HepG2 (cell line): ENCODE data around the gene TBC1D20. TPM values are rescaled to one million over a fixed set of nuclear protein-coding genes. Genes with fewer than 3 reads are reported as not detected.

Source experiments
- ATAC-seq: fragments of 200-7000 bp; cut with Tn5 transposase; 3 replicates; pipeline ENCODE4 v1.9.1; 2020; ENCODE audit warnings: mild to moderate bottlenecking, moderate library complexity
- BruUV-seq: library from RNA; stranded (reverse); fragments of 400-500 nt; replicated peaks from 2 replicates; lab custom pipeline; 2021; lab: Mats Ljungman, UMichigan
- CTCF ChIA-PET: fragments of 300-600 bp; formaldehyde crosslinking; extraction: SDS; loops from one replicate; lab custom pipeline; 2021; ENCODE audit warnings: low total read pairs, inconsistent platforms, low intra/inter-chr PET ratio; lab: Yijun Ruan, JAX
- POLR2A ChIA-PET: fragments of 350-600 bp; sonication (Branson Sonifier 250); formaldehyde crosslinking; loops from one replicate; lab custom pipeline; 2020; ENCODE audit warnings: antibody characterized with exemption, inconsistent platforms; lab: Yijun Ruan, JAX
- DNase-seq: peaks from one replicate; pipeline ENCODE4 v3.0.0-alpha.2; 2015; ENCODE audit warnings: low spot score
- FAIRE-seq: peaks from 3 replicates; lab custom pipeline; 2011; peaks lifted over from hg19 to GRCh38; lab: Jason Lieb, UNC
- H2AFZ ChIP-seq: one replicate; pipeline ENCODE4 v1.6.1; 2011; ENCODE audit warnings: low read length, inconsistent platforms
- H3K27ac ChIP-seq: fragments of 300-600 bp; 3 replicates; pipeline ENCODE4 v1.8.0; 2011; ENCODE audit warnings: mixed run types, mild to moderate bottlenecking, mixed read lengths, low read length, inconsistent platforms; ENCODE audit not compliant: insufficient read depth; ENCODE audit errors: extremely low read length
- H3K27me3 ChIP-seq, 2 experiments: fragments of 200-600 bp in 1 of 2; 2 replicates in 1 of 2; 3 replicates in 1 of 2; pipeline versions ENCODE4 v1.6.0 to v1.8.0; 2011; ENCODE audit warnings: low read length in 2 of 2, mild to moderate bottlenecking in 2 of 2, moderate library complexity in 2 of 2, inconsistent platforms in 1 of 2; ENCODE audit not compliant: insufficient read depth in 2 of 2, control insufficient read depth in 1 of 2
- H3K36me3 ChIP-seq, 2 experiments: fragments of 200-600 bp in 1 of 2; replicated peaks in 1 of 2; 2 replicates in 1 of 2; 3 replicates in 1 of 2; pipeline versions ENCODE4 v1.5.1 to v1.8.0; 2011; ENCODE audit warnings: low read length in 2 of 2, inconsistent platforms in 1 of 2; ENCODE audit not compliant: insufficient read depth in 2 of 2, control insufficient read depth in 1 of 2
- H3K4me1 ChIP-seq: 2 replicates; pipeline ENCODE4 v1.5.1; 2012; ENCODE audit warnings: low read length, inconsistent platforms; ENCODE audit not compliant: insufficient read depth
- H3K4me2 ChIP-seq: 2 replicates; pipeline ENCODE4 v1.6.0; 2011; ENCODE audit warnings: low read depth, low read length, inconsistent platforms
- H3K4me3 ChIP-seq, 3 experiments: fragments of 200-600 bp in 1 of 3; sonication (generic), shearing (Covaris generic) in 1 of 3; replicated peaks in 1 of 3; 2 replicates each; pipeline ENCODE4 v1.5.1; 2011 to 2016; ENCODE audit warnings: low read length in 3 of 3, inconsistent platforms in 2 of 3, low read depth in 2 of 3, mild to moderate bottlenecking in 2 of 3, control low read depth in 1 of 3, mixed read lengths in 1 of 3; ENCODE audit not compliant: insufficient read depth in 1 of 3
- H3K79me2 ChIP-seq: one replicate; pipeline ENCODE4 v1.6.1; 2011; ENCODE audit warnings: low read length, inconsistent platforms; ENCODE audit not compliant: insufficient read depth
- H3K9ac ChIP-seq: 2 replicates; pipeline ENCODE4 v1.6.0; 2011; ENCODE audit warnings: mild to moderate bottlenecking, low read depth, low read length, inconsistent platforms; ENCODE audit not compliant: insufficient read depth
- H3K9me3 ChIP-seq: 2 replicates; pipeline ENCODE4 v1.5.1; 2012; ENCODE audit warnings: mild to moderate bottlenecking, low read length
- H4K20me1 ChIP-seq: 2 replicates; pipeline ENCODE4 v1.6.0; 2011; ENCODE audit warnings: inconsistent platforms, mild to moderate bottlenecking, low read length, moderate library complexity; ENCODE audit not compliant: insufficient read depth
- HNF1B ChIP-seq: sonication (generic); formaldehyde crosslinking; IDR thresholded peaks from 2 replicates; pipeline ENCODE4 v1.5.1; 2020; ENCODE audit warnings: mild to moderate bottlenecking, moderate library complexity, missing genetic modification reagents
- KDM3A ChIP-seq: IDR thresholded peaks from 2 replicates; pipeline ENCODE4 v1.6.1; 2018; ENCODE audit warnings: low read depth, missing compliant biosample characterization
- NONO ChIP-seq, 2 experiments: fragments of 450-650 bp in 1 of 2; sonication (generic) in 1 of 2; formaldehyde crosslinking in 1 of 2; IDR thresholded peaks in 1 of 2; conservative IDR thresholded peaks in 1 of 2; 2 replicates each; pipeline versions ENCODE4 v1.6.1 to v1.8.0; 2017 to 2022; ENCODE audit warnings: mild to moderate bottlenecking in 1 of 2, missing genetic modification reagents in 1 of 2, moderate library complexity in 1 of 2
- RCOR2 ChIP-seq: IDR thresholded peaks from 2 replicates; pipeline ENCODE4 v1.6.1; 2016; ENCODE audit warnings: missing biosample characterization, missing genetic modification reagents
- SRY ChIP-seq: sonication (generic); formaldehyde crosslinking; IDR thresholded peaks from 2 replicates; pipeline ENCODE4 v1.8.0; 2022; ENCODE audit warnings: mild to moderate bottlenecking, missing genetic modification reagents
- TBX2 ChIP-seq: sonication (generic); formaldehyde crosslinking; IDR thresholded peaks from 2 replicates; pipeline ENCODE4 v1.5.0; 2020; ENCODE audit warnings: missing genetic modification reagents, mild to moderate bottlenecking, borderline replicate concordance
- ZNF143 ChIP-seq: sonication (generic); formaldehyde crosslinking; IDR thresholded peaks from 2 replicates; pipeline ENCODE4 v1.4.0; 2020; ENCODE audit warnings: missing genetic modification reagents
- ZNF225 ChIP-seq: sonication (generic); formaldehyde crosslinking; IDR thresholded peaks from 2 replicates; pipeline ENCODE4 v1.4.0; 2020; ENCODE audit warnings: mild to moderate bottlenecking, missing genetic modification reagents
- ZNF451 ChIP-seq: sonication (generic); formaldehyde crosslinking; IDR thresholded peaks from 2 replicates; pipeline ENCODE4 v1.5.0; 2020; ENCODE audit warnings: mild to moderate bottlenecking, missing genetic modification reagents
- ZNF501 ChIP-seq: sonication (generic); formaldehyde crosslinking; IDR thresholded peaks from 2 replicates; pipeline ENCODE4 v1.5.1; 2020; ENCODE audit warnings: mild to moderate bottlenecking, moderate library complexity, missing genetic modification reagents
- ZNF574 ChIP-seq: sonication (generic); formaldehyde crosslinking; IDR thresholded peaks from 2 replicates; pipeline ENCODE4 v1.4.0; 2020; ENCODE audit warnings: missing genetic modification reagents
- WGBS: methylation state at CpG from one replicate; pipeline ENCODE4 v1.1.6; 2017; ENCODE audit warnings: low lambda C conversion rate; 5-methylcytosine and 5-hydroxymethylcytosine counted together
- in situ Hi-C: cut with HindIII; loops from 2 replicates; pipeline ENCODE4 v1.10.0; 2017; ENCODE audit warnings: low pct_unique_long_range_greater_than_20kb; ENCODE audit not compliant: extremely low pct_ligation_motif_present
- intact Hi-C: fragments of 100-400 bp; cut with micrococcal nuclease; formaldehyde crosslinking; loops from one replicate; pipeline ENCODE4 v1.10.0; 2022; ENCODE audit not compliant: unreplicated experiment
- polyA plus RNA-seq, 8 experiments: library from polyadenylated mRNA; depleted of rRNA in 3 of 8; stranded (reverse) in 7 of 8; unstranded in 1 of 8; fragments of >200 nt; fragmentation: Illumina TruSeq in 4 of 8; extraction: Trizol in 4 of 8; gene quantifications; 2 replicates each; pipeline versions ENCODE4 v1.2.1 to v1.2.3, GENCODE V29; 2011 to 2016; ENCODE audit warnings: low read depth in 4 of 8, missing spikeins in 1 of 8, mixed read lengths in 1 of 8; ENCODE audit not compliant: insufficient read depth in 1 of 8
- total RNA-seq, 5 experiments: library from RNA; depleted of rRNA; stranded (reverse); fragments of >200 nt; fragmentation: Illumina TruSeq; extraction: Trizol; gene quantifications; 2 replicates each; pipeline ENCODE4 v1.2.3, GENCODE V29; 2016; ENCODE audit warnings: low read depth in 1 of 5
- TF ChIP-seq, protein P1 (sequence below): sonication (generic); formaldehyde crosslinking; conservative IDR thresholded peaks from 2 replicates; pipeline ENCODE4 v1.5.0; 2020; ENCODE audit warnings: missing genetic modification reagents
- TF ChIP-seq, protein P2 (sequence below): fragments of 450-650 bp; IDR thresholded peaks from 2 replicates; pipeline ENCODE4 v1.6.1; 2016
- TF ChIP-seq, protein P3 (sequence below): sonication (generic); formaldehyde crosslinking; IDR thresholded peaks from 2 replicates; pipeline ENCODE4 v1.4.0; 2020; ENCODE audit warnings: missing genetic modification reagents, borderline replicate concordance

Gene TBC1D20
- total and polyA plus RNA-seq, 2 of the 13 experiments (the other 11 are each of a cell fraction or from before 2014, with no cell fraction given) = 36.6 to 47.1 TPM

GRCh38 chr20:435558-435957 is 26.8 kb downstream of the TBC1D20 start:
- in situ Hi-C loops = no loop called here
- H3K79me2 ChIP-seq = no peaks in the 10 kb centered on the region
- no peak for DNase-seq
- CTCF ChIA-PET = interaction anchor here (1.0 kb wide), 1 partner anchor 81 kb away, joined by 3 read pairs; no protein-coding TSS in a partner anchor
- no peak for FAIRE-seq
- H3K9ac ChIP-seq = no peak overlapping the region
- 97% methylated on average over 7 of the region's 7 CpGs for WGBS
- H3K36me3 ChIP-seq = peaks cover 49 to 63% of the 10 kb centered on the region in 2 experiments
- H3K27ac ChIP-seq = no peak overlapping the region
- BruUV-seq = no TSS peak
- H4K20me1 ChIP-seq = no peaks in the 10 kb centered on the region
- ATAC-seq = no peak
- no peak overlapping the region for H3K4me3 ChIP-seq
- H3K27me3 ChIP-seq = no peaks in the 10 kb centered on the region
- no peak overlapping the region for H3K4me2 ChIP-seq
- 0 out of 2 replicates have a peak, but pooled peaks cover 7% of the 10 kb centered on the region for H3K4me1 ChIP-seq
- no peaks in the 10 kb centered on the region for H3K9me3 ChIP-seq
- POLR2A ChIA-PET = interaction anchor here (0.8 to 5.7 kb wide), 4 partner anchors 28 to 88 kb away, joined by 3 to 61 read pairs (median 6); partner anchors contain the start of gene RBCK1
- intact Hi-C loops = no loop called here
- H2AFZ ChIP-seq = no peak overlapping the region
- no peak for TF ChIP-seq ZNF143 (CRISPR knock-in tag)
- TF ChIP-seq KDM3A = 0 out of 2 replicates have a peak, but pooled peaks have one; percentile 35
- TF ChIP-seq NONO (IDR thresholded peaks at IDR 0.05) = no peak
- TF ChIP-seq NONO (CRISPR knock-in tag; conservative IDR thresholded peaks at IDR 0.05) = 0 out of 2 replicates have a peak, but pooled peaks have one; percentile 15
- TF ChIP-seq, protein P1, sequence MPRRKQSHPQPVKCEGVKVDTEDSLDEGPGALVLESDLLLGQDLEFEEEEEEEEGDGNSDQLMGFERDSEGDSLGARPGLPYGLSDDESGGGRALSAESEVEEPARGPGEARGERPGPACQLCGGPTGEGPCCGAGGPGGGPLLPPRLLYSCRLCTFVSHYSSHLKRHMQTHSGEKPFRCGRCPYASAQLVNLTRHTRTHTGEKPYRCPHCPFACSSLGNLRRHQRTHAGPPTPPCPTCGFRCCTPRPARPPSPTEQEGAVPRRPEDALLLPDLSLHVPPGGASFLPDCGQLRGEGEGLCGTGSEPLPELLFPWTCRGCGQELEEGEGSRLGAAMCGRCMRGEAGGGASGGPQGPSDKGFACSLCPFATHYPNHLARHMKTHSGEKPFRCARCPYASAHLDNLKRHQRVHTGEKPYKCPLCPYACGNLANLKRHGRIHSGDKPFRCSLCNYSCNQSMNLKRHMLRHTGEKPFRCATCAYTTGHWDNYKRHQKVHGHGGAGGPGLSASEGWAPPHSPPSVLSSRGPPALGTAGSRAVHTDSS (CRISPR knock-in tag) = 0 out of 2 replicates have a peak, but pooled peaks have one; percentile 54
- TF ChIP-seq ZNF225 (CRISPR knock-in tag) = no peak
- 0 out of 2 replicates have a peak, but pooled peaks have one; percentile 3 for TF ChIP-seq ZNF574 (CRISPR knock-in tag)
- TF ChIP-seq, protein P2, sequence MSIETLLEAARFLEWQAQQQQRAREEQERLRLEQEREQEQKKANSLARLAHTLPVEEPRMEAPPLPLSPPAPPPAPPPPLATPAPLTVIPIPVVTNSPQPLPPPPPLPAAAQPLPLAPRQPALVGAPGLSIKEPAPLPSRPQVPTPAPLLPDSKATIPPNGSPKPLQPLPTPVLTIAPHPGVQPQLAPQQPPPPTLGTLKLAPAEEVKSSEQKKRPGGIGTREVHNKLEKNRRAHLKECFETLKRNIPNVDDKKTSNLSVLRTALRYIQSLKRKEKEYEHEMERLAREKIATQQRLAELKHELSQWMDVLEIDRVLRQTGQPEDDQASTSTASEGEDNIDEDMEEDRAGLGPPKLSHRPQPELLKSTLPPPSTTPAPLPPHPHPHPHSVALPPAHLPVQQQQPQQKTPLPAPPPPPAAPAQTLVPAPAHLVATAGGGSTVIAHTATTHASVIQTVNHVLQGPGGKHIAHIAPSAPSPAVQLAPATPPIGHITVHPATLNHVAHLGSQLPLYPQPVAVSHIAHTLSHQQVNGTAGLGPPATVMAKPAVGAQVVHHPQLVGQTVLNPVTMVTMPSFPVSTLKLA = peak; percentile 42; the same call in 1 of the 2 replicates
- 0 out of 2 replicates have a peak, but pooled peaks have one; percentile 7 for TF ChIP-seq ZNF501 (CRISPR knock-in tag)
- TF ChIP-seq SRY = no peak
- no peak for TF ChIP-seq ZNF451
- TF ChIP-seq HNF1B = 0 out of 2 replicates have a peak, but pooled peaks have one; percentile 19
- TF ChIP-seq, protein P3, sequence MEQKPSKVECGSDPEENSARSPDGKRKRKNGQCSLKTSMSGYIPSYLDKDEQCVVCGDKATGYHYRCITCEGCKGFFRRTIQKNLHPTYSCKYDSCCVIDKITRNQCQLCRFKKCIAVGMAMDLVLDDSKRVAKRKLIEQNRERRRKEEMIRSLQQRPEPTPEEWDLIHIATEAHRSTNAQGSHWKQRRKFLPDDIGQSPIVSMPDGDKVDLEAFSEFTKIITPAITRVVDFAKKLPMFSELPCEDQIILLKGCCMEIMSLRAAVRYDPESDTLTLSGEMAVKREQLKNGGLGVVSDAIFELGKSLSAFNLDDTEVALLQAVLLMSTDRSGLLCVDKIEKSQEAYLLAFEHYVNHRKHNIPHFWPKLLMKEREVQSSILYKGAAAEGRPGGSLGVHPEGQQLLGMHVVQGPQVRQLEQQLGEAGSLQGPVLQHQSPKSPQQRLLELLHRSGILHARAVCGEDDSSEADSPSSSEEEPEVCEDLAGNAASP (CRISPR knock-in tag) = no peak
- no peak for TF ChIP-seq RCOR2
- 0 out of 2 replicates have a peak, but pooled peaks have one; percentile 6 for TF ChIP-seq TBX2 (CRISPR knock-in tag)
